ENCODE results near the gene SHH.

The SHH gene

GRCh38 chr7:155782466-155782865, 29.8 kb downstream of the SHH start:
- Histone ChIP-seq H3K4me3 (ENCODE audit: low read depth in 1 of 2, low read length in 2 of 2) (no peak overlapping the region), H3K27me3 (ENCODE audit: control insufficient read depth in 1 of 2, insufficient read depth in 2 of 2, low read length in 2 of 2) (peaks cover 0 to 7% of the 10 kb centered on the region in 2 donors), H3K4me1 (ENCODE audit: insufficient read depth, low read length) (no peaks in the 10 kb centered on the region), H3K36me3 (ENCODE audit: insufficient read depth, low read length) (peaks cover 26% of the 10 kb centered on the region), H3K27ac (ENCODE audit: low read depth, low read length) (no peak overlapping the region), H3K9ac (ENCODE audit: low read length) (no peak overlapping the region), H3K9me3 (ENCODE audit: low read length) (no peaks in the 10 kb centered on the region)

- H3K4me3 ChIP-seq (ENCODE audit: low read depth in 1 of 2, low read length in 2 of 2), result no peak overlapping the region
- H3K4me1 ChIP-seq (ENCODE audit: insufficient read depth, low read length), result no peaks in the 10 kb centered on the region
- no peak overlapping the region for H3K9ac ChIP-seq (ENCODE audit: low read length)
- H3K27ac ChIP-seq (ENCODE audit: low read depth, low read length), result no peak overlapping the region
- peaks cover 36% of the 10 kb centered on the region for H3K36me3 ChIP-seq (ENCODE audit: insufficient read depth, low read length)
- H3K9me3 ChIP-seq (ENCODE audit: low read length), result no peaks in the 10 kb centered on the region
- no peaks in the 10 kb centered on the region for H3K27me3 ChIP-seq (ENCODE audit: control insufficient read depth in 1 of 2, insufficient read depth in 2 of 2, low read length in 2 of 2)
Observed at GRCh38 chr7:155781433-155781832, 30.8 kb downstream of the SHH start.

- Histone ChIP-seq H3K36me3 (ENCODE audit: insufficient read depth, low read length) (peaks cover 41% of the 10 kb centered on the region), H3K4me1 (ENCODE audit: insufficient read depth, low read length) (no peaks in the 10 kb centered on the region), H3K4me3 (ENCODE audit: low read depth in 1 of 2, low read length in 2 of 2) (no peak overlapping the region), H3K27me3 (ENCODE audit: control insufficient read depth in 1 of 2, insufficient read depth in 2 of 2, low read length in 2 of 2) (no peaks in the 10 kb centered on the region), H3K9me3 (ENCODE audit: low read length) (no peaks in the 10 kb centered on the region), H3K27ac (ENCODE audit: low read depth, low read length) (no peak overlapping the region), H3K9ac (ENCODE audit: low read length) (no peak overlapping the region)
Observed at GRCh38 chr7:155780884-155781283, 31.4 kb downstream of the SHH start.

- Histone ChIP-seq H3K9ac (ENCODE audit: low read length) (no peak overlapping the region), H3K4me1 (ENCODE audit: insufficient read depth, low read length) (no peaks in the 10 kb centered on the region), H3K27ac (ENCODE audit: low read depth, low read length) (no peak overlapping the region), H3K27me3 (ENCODE audit: control insufficient read depth in 1 of 2, insufficient read depth in 2 of 2, low read length in 2 of 2) (no peaks in the 10 kb centered on the region), H3K4me3 (ENCODE audit: low read depth in 1 of 2, low read length in 2 of 2) (no peak overlapping the region), H3K36me3 (ENCODE audit: insufficient read depth, low read length) (peaks cover 57% of the 10 kb centered on the region), H3K9me3 (ENCODE audit: low read length) (no peaks in the 10 kb centered on the region)
Observed at GRCh38 chr7:155778349-155778748, 33.9 kb downstream of the SHH start.

GRCh38 chr7:155776606-155777005, 35.7 kb downstream of the SHH start:
- Histone ChIP-seq H3K4me3 (ENCODE audit: low read depth in 1 of 2, low read length in 2 of 2) (no peak overlapping the region), H3K9me3 (ENCODE audit: low read length) (no peaks in the 10 kb centered on the region), H3K27ac (ENCODE audit: low read depth, low read length) (no peak overlapping the region), H3K9ac (ENCODE audit: low read length) (no peak overlapping the region), H3K36me3 (ENCODE audit: insufficient read depth, low read length) (peaks cover 60% of the 10 kb centered on the region), H3K27me3 (ENCODE audit: control insufficient read depth in 1 of 2, insufficient read depth in 2 of 2, low read length in 2 of 2) (no peaks in the 10 kb centered on the region), H3K4me1 (ENCODE audit: insufficient read depth, low read length) (no peaks in the 10 kb centered on the region)

GRCh38 chr7:155775691-155776090, 36.6 kb downstream of the SHH start:
- Histone ChIP-seq H3K4me1 (ENCODE audit: insufficient read depth, low read length) (no peaks in the 10 kb centered on the region), H3K36me3 (ENCODE audit: insufficient read depth, low read length) (peaks cover 58% of the 10 kb centered on the region), H3K27me3 (ENCODE audit: control insufficient read depth in 1 of 2, insufficient read depth in 2 of 2, low read length in 2 of 2) (no peaks in the 10 kb centered on the region), H3K4me3 (ENCODE audit: low read depth in 1 of 2, low read length in 2 of 2) (no peak overlapping the region), H3K9me3 (ENCODE audit: low read length) (no peaks in the 10 kb centered on the region), H3K27ac (ENCODE audit: low read depth, low read length) (no peak overlapping the region), H3K9ac (ENCODE audit: low read length) (no peak overlapping the region)

GRCh38 chr7:155774947-155775346, 37.3 kb downstream of the SHH start:
- no peak overlapping the region for H3K27ac ChIP-seq (ENCODE audit: low read depth, low read length)
- peaks cover 61% of the 10 kb centered on the region for H3K36me3 ChIP-seq (ENCODE audit: insufficient read depth, low read length)
- no peak overlapping the region for H3K9ac ChIP-seq (ENCODE audit: low read length)

GRCh38 chr7:155773531-155773930, 38.7 kb downstream of the SHH start:
- Histone ChIP-seq H3K4me1 (ENCODE audit: insufficient read depth, low read length) (peaks cover 4% of the 10 kb centered on the region), H3K4me3 (ENCODE audit: low read depth in 1 of 2, low read length in 2 of 2) (no peak overlapping the region), H3K9ac (ENCODE audit: low read length) (no peak overlapping the region), H3K27me3 (ENCODE audit: control insufficient read depth in 1 of 2, insufficient read depth in 2 of 2, low read length in 2 of 2) (no peaks in the 10 kb centered on the region), H3K27ac (ENCODE audit: low read depth, low read length) (no peak overlapping the region), H3K36me3 (ENCODE audit: insufficient read depth, low read length) (peaks cover 69% of the 10 kb centered on the region), H3K9me3 (ENCODE audit: low read length) (no peaks in the 10 kb centered on the region)

More at GRCh38 chr7:155774947-155775346, 37.3 kb downstream of the SHH start:
- H3K4me1 ChIP-seq (ENCODE audit: insufficient read depth, low read length), result peaks cover 4% of the 10 kb centered on the region
- H3K4me3 ChIP-seq (ENCODE audit: low read depth in 1 of 2, low read length in 2 of 2), result no peak overlapping the region
- H3K27me3 ChIP-seq (ENCODE audit: control insufficient read depth in 1 of 2, insufficient read depth in 2 of 2, low read length in 2 of 2), result no peaks in the 10 kb centered on the region
- H3K9me3 ChIP-seq (ENCODE audit: low read length), result no peaks in the 10 kb centered on the region

GRCh38 chr7:155770241-155770640, 42.0 kb downstream of the SHH start:
- peaks cover 67% of the 10 kb centered on the region for H3K36me3 ChIP-seq (ENCODE audit: insufficient read depth, low read length)
- H3K4me3 ChIP-seq (ENCODE audit: low read depth in 1 of 2, low read length in 2 of 2), result no peak overlapping the region
- H3K4me1 ChIP-seq (ENCODE audit: insufficient read depth, low read length), result peaks cover 4% of the 10 kb centered on the region
- no peaks in the 10 kb centered on the region for H3K9me3 ChIP-seq (ENCODE audit: low read length)
- no peak overlapping the region for H3K9ac ChIP-seq (ENCODE audit: low read length)
- no peak overlapping the region for H3K27ac ChIP-seq (ENCODE audit: low read depth, low read length)
- no peaks in the 10 kb centered on the region for H3K27me3 ChIP-seq (ENCODE audit: control insufficient read depth in 1 of 2, insufficient read depth in 2 of 2, low read length in 2 of 2)

GRCh38 chr7:155769701-155770100, 42.6 kb downstream of the SHH start:
- no peak overlapping the region for H3K9ac ChIP-seq (ENCODE audit: low read length)
- H3K27ac ChIP-seq (ENCODE audit: low read depth, low read length), result no peak overlapping the region
- H3K36me3 ChIP-seq (ENCODE audit: insufficient read depth, low read length), result peaks cover 67% of the 10 kb centered on the region
- H3K4me3 ChIP-seq (ENCODE audit: low read depth in 1 of 2, low read length in 2 of 2), result no peak overlapping the region
- peaks cover 4% of the 10 kb centered on the region for H3K4me1 ChIP-seq (ENCODE audit: insufficient read depth, low read length)
- H3K27me3 ChIP-seq (ENCODE audit: control insufficient read depth in 1 of 2, insufficient read depth in 2 of 2, low read length in 2 of 2), result no peaks in the 10 kb centered on the region
- no peaks in the 10 kb centered on the region for H3K9me3 ChIP-seq (ENCODE audit: low read length)

- Histone ChIP-seq H3K36me3 (ENCODE audit: insufficient read depth, low read length) (peaks cover 66% of the 10 kb centered on the region), H3K4me3 (ENCODE audit: low read depth in 1 of 2, low read length in 2 of 2) (no peak overlapping the region), H3K27me3 (ENCODE audit: control insufficient read depth in 1 of 2, insufficient read depth in 2 of 2, low read length in 2 of 2) (no peaks in the 10 kb centered on the region), H3K9me3 (ENCODE audit: low read length) (no peaks in the 10 kb centered on the region), H3K27ac (ENCODE audit: low read depth, low read length) (no peak overlapping the region), H3K9ac (ENCODE audit: low read length) (no peak overlapping the region), H3K4me1 (ENCODE audit: insufficient read depth, low read length) (peaks cover 13% of the 10 kb centered on the region)
Observed at GRCh38 chr7:155766966-155767916, 45.0 kb downstream of the SHH start.

GRCh38 chr7:155766386-155766785, 45.9 kb downstream of the SHH start:
- Histone ChIP-seq H3K27me3 (ENCODE audit: control insufficient read depth in 1 of 2, insufficient read depth in 2 of 2, low read length in 2 of 2) (no peaks in the 10 kb centered on the region), H3K9ac (ENCODE audit: low read length) (no peak overlapping the region), H3K9me3 (ENCODE audit: low read length) (no peaks in the 10 kb centered on the region), H3K4me3 (ENCODE audit: low read depth in 1 of 2, low read length in 2 of 2) (no peak overlapping the region), H3K4me1 (ENCODE audit: insufficient read depth, low read length) (peaks cover 19% of the 10 kb centered on the region), H3K36me3 (ENCODE audit: insufficient read depth, low read length) (peaks cover 62% of the 10 kb centered on the region), H3K27ac (ENCODE audit: low read depth, low read length) (no peak overlapping the region)
